ENCODE measurements around the gene UVSSA.

DNA sequence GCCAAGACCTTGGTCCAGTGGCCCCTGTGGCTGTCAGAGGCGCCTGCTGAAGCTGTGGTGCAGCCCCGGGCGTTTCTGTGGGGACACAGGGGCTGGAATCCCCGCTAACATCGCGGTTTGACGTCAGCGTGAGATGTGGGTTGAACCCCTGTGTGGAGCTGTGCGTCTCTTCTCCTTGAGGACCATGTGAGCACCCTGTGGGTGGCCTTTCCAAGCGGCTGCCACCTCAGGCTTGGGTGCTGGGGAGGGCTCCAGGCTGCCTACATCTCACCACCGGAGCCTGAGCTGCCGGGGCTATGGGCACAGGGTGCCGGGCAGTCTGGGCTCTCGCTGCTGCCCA, 27.7 kb downstream of the UVSSA start:
- TF ChIP-seq, protein P1, sequence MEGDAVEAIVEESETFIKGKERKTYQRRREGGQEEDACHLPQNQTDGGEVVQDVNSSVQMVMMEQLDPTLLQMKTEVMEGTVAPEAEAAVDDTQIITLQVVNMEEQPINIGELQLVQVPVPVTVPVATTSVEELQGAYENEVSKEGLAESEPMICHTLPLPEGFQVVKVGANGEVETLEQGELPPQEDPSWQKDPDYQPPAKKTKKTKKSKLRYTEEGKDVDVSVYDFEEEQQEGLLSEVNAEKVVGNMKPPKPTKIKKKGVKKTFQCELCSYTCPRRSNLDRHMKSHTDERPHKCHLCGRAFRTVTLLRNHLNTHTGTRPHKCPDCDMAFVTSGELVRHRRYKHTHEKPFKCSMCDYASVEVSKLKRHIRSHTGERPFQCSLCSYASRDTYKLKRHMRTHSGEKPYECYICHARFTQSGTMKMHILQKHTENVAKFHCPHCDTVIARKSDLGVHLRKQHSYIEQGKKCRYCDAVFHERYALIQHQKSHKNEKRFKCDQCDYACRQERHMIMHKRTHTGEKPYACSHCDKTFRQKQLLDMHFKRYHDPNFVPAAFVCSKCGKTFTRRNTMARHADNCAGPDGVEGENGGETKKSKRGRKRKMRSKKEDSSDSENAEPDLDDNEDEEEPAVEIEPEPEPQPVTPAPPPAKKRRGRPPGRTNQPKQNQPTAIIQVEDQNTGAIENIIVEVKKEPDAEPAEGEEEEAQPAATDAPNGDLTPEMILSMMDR (IDR thresholded peaks at IDR 0.05): no peak
- TF ChIP-seq EZH2 (IDR thresholded peaks at IDR 0.05; ENCODE audit: borderline replicate concordance, insufficient read depth, low read depth, low read length, poor library complexity, severe bottlenecking): no peak

All from B cell (primary cell).